CD4-positive, alpha-beta T cell treated with Interleukin-17A for 4 hours (primary cell): Measurements from ENCODE around the gene FHIT.
"Not testable (repeated sequence)": the region's sequence is repeated elsewhere in the genome, so short reads cannot be mapped to it uniquely, and the experiment has no call there.

ENCODE experiments used
- DNase-seq: peaks from one replicate; pipeline ENCODE4 v3.0.0-alpha.2; 2020; ENCODE audit warnings: mixed read lengths

The FHIT gene

GRCh38 chr3:61053781-61054496 lies 197.3 kb downstream of the FHIT start:
- DNase-seq: no peak

DNA sequence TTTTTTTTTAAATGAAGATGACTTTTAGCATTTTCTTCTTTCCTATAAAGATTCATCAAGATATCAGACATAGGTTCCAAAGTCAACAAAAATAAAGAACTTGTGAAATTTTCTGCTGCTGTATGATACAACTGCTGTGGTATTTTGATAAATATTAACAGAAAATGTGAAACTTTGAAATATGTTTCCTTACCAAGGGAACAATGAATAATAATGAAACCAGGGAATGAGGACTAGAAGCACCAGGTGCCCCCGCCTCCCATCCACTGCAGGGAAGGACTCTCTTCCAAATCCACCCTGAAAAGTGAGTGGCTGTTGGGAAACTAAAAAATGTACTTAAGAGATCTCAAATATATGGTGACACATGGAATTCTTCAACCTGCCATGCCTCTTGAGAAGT lies 198.4 kb downstream of the FHIT start:
- DNase-seq: no peak

DNA sequence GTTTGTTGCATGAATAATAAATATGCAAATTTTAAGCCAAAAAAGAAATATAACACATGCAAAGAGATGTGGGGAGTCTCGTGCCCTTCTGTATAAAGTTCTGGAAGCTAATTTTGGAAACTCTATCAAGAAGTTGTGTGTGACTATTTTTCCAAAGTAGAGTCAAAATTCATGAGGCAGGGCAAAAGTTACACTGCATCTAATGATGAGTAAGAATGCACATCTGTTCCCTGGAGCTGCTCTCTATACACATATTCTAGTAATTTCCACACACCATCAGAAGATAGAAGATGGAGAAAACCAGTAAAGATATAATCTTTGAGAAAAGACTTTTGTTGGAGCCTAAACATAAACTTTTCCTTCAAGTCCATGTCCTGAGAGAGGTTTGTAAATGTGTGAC lies 199.6 kb downstream of the FHIT start:
- DNase-seq: no peak

- not testable (repeated sequence) for DNase-seq
Measured at GRCh38 chr3:61045169-61045568, 206.1 kb downstream of the FHIT start.

- no peak for DNase-seq
Measured at GRCh38 chr3:61043156-61043555, 208.1 kb downstream of the FHIT start.

DNA sequence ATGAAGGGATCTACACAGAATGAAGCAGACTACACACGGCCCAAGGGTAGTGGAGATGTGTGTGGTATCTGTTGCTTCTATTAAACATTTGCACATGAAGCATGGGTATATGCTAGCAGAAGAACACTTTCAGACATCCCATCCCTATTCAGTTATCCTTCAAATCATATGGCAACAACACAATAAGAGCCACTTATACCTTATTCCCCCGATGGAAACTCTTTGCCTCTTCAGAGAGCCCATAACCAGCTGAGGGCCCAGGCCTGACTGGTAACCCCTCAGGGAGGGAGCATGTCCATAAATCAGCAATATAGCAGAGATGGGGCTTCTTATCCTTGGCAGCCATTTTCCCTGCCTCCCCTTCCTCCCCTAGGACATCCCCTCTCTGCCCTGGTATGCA lies 210.6 kb downstream of the FHIT start:
- DNase-seq: no peak

GRCh38 chr3:61035573-61035972 lies 215.7 kb downstream of the FHIT start:
- DNase-seq: no peak

DNA sequence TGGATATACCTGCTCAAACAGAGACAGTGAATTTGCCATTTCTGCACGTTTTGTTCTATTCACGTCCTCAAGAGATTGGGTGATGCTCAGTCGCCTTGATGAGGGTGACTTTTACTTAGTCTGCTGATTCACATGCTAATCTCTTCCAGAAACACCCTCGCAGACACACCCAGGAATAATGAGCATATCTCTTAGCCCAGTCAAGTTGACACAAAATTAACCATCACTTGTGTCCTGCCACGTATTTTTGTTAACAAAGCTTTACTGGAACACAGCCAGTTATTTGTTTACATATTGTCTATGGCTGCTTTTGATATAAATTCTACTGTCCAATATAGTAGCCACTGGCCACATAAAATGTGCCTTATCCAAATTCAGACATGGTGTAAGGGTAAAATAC lies 218.3 kb downstream of the FHIT start:
- no peak for DNase-seq

- no peak for DNase-seq
Measured at GRCh38 chr3:61031503-61031902, 219.7 kb downstream of the FHIT start.

DNA sequence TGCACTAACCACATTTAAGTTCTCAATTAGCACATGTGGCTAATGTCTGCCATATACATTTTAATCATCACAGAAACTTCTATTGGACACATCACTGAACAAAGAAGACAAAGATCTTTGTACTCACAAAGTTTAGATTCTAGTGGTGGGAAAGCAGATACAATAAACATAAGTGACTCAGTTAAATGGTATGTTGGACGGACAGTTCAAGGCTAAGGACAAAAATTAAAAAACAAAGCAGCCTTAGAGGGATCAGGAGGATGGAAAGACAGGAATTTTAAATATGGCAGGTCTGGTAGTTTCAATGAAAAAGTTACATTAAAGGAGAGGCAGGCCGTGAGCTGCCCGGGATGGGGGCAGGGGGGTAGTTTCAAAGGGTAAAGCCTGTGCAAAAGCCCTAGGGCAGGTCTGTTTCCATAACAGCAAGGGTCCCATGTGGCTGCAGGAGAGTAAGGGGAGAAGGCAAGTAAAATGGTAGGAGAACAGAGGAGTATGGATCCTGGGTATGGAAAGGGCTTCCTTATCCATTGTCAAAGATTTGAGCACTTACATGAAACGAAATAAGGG lies 220.7 kb downstream of the FHIT start:
- no peak for DNase-seq

DNA sequence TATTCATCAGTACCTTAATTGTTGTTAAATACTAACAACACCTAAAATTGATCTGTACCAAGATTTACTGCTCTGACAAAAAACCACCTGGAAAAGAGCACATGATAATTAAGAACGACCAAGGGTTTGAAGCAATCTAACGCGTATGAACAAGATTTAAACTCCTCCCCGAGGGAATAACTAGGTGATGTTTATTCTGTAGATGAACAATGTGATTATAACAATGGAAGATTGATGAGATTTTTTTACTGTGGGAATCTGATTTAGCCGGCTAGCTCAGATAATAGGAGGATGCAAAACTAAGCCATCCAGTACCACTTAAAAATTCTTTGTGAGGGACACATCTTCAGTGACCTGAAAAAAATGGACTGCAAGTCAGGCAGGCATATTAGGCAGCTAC lies 222.1 kb downstream of the FHIT start:
- no peak for DNase-seq

DNA sequence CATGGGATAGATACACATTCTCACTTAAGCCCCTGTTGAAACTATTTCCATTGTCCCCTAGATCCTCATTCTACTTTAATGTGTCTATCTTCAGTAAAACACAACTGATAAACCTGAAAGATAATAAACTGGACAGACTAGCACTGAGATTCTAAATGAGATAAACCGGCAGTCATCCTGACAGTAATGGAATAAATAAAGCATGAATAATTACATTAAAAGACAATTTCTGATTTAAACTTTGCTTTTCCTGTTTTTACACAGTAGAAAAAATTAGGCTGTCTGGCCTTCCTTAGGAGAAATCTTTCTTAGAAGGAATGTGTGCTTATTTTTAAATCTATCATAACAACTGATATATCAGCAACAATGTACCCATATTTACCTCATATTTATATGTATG lies 232.4 kb downstream of the FHIT start:
- DNase-seq: no peak

- not testable (repeated sequence) for DNase-seq
Measured at GRCh38 chr3:61017028-61017427, 234.2 kb downstream of the FHIT start.

- DNase-seq: no peak
Measured at GRCh38 chr3:61015859-61016258, 235.4 kb downstream of the FHIT start.

DNA sequence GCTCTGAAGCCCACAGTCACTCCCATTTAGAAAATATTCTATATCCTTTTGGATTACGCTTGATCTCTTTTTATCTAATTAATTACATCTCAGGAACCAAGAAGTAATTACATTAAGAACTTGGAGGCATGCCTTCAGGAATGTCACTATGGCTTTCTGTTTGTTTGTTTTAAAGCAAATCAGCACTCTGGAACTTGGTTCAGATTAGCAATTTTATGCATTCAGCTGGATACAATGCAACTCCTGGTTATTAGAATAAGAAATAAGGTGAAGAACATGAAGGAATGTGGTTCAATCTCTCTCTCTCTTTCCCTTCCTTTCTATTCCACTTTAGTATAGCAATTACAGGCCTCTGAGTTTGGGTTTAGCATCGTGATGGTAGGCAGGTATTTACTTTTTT lies 235.8 kb downstream of the FHIT start:
- no peak for DNase-seq

DNA sequence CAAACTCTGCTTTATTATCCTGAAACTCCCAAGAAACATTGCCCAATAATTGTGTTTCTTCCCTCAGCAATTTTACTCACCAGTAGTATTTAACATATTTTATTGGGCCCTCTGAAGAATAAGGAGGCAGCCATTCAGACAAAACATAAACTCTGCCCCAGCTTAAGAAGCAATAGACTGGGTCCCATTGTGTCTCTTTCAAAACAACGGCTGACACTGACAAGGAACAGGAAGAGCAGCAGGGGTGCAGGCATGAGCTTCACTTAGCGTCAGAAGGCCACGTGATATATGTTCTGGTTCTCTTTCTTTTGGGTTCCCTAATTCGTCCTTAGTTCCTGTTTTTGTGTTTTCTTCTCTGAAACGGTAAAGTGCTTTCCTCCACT lies 242.3 kb downstream of the FHIT start:
- no peak for DNase-seq

- DNase-seq: no peak
Measured at GRCh38 chr3:61008153-61008997, 242.9 kb downstream of the FHIT start.

- no peak for DNase-seq
Measured at GRCh38 chr3:61005591-61005990, 245.7 kb downstream of the FHIT start.

DNA sequence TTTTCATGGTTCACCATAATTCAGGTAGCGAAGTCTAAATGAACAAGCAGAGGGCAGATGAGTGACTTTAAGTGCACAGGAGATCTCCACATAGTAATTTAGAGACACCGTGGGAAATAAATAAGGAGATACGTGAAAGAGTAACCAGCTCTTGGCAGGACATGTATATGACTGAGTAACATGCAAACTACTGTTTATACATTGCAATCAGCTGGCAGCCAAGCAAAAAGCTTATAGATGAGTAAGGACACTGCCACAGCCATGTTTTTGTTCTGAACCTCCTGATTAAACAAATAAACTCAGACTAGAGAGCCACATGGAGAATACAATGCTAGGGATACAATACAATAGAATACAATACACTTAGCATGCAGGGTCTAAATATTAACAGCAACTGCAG lies 252.4 kb downstream of the FHIT start:
- no peak for DNase-seq

GRCh38 chr3:60992395-60992794 lies 258.9 kb downstream of the FHIT start:
- DNase-seq: no peak

- no peak for DNase-seq
Measured at GRCh38 chr3:60990442-60990730, 260.9 kb downstream of the FHIT start.

DNA sequence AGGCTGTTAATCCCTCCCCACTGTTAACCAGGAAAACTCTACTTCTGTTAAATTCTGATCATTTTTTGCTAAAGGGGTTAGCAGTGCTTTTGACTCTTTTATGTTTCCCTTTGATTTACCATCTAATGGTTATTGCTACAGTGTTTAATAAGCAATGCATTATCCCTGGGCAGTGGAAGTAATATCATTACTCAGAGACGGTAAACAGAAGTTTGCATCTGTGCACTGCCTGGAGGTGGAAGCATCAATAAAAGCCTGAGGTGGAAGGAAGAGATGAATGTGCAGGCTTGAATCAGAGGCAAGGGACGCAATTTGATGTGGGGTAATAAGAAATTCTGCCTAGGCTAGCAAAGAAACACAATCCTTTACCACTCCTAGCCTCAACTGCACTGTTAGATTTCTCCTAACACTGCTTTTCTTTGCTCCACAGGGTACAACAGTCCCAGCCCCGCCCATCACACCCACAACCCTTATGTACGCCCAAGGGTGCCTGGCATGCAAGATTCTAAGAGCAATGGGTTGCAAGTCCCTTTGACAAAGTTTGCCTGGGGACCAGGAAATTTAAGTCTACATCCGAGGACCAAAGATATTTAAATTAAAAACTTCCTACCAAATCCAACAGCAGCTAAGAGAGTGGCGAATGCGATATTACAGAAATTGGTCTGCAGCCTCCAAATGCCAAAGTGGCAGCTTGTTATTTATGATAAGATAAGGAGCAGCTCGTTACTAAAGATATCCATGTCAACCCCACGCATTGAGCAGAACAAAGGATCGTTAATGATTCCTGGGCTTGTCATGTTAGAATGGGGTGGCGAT lies 261.4 kb downstream of the FHIT start:
- DNase-seq: no peak

DNA sequence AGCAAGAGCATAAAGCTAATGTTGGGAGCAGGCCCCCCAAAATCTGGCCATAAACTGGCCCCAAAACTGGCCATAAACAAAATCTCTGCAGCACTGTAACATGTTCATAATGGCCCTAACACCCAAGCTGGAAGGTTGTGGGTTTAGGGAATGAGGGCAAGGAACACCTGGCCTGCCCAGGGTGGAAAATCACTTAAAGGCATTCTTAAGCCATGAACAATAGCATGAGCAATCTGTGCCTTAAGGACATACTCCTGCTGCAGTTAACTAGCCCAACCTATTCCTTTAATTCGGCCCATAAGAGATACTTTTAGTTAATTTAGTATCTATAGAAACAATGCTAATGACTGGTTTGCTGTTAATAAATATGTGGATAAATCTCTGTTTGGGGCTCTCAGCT lies 264.1 kb downstream of the FHIT start:
- DNase-seq: not testable (repeated sequence)

GRCh38 chr3:60986552-60986951 lies 264.7 kb downstream of the FHIT start:
- no peak for DNase-seq
